ENCODE measurements around the gene KIF1B.
"Not testable (repeated sequence)": the region's sequence is repeated elsewhere in the genome, so short reads cannot be mapped to it uniquely, and the experiment has no call there.

The KIF1B gene

DNA sequence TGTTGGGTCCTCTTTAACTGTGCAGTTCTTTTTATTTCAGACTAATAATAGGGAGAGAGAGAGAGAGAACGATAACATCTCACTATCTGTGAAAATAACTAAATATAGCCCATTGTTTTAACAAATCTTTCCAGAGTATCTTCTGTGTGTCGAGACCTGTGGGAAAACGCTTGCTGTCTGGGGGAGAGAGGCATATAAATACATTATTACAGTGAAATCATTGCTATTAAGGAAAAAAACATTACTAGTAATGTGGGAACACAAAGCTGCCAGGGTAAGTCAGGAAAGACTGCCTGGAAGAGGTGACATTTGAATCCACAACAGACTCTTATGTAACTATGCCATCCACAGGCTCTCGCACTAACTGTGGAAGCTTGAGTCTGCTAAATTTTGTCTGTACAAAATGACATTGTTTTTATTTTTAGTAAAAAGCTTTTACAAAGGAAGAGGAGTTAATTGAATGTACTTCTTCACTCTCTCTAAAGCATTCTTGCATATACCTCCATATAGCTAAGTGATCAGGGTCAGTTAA is 128.7 kb downstream of the KIF1B start:
- H3K36me3 ChIP-seq (ENCODE audit: control insufficient read depth, insufficient read depth, low read length) = peaks cover 90% of the 10 kb centered on the region

DNA sequence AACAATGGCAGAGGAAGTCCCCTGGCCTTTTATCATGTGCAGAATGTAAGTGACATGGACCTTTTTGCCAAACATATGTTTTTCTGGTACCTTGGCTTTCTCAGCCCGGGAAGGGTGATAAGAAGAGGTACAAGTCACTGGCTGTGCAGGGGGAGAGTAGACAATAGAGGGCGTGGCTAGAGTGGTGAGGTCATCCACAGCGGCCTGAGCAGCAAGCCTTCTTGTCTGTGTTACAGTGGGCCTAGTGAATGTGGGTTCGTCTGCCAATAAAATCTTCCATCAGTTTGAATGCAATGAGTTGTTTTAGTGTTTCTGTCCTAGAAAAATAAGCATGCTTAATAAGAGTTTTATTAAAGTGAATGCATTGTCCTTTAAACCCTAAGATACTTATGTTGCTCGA is 129.4 kb downstream of the KIF1B start:
- Histone ChIP-seq H3K4me3 (ENCODE audit: low read depth, low read length) (no peak overlapping the region), H3K9me3 (ENCODE audit: control insufficient read depth, insufficient read depth, low read length) (no peaks in the 10 kb centered on the region), H3K27me3 (ENCODE audit: control insufficient read depth, insufficient read depth, low read length) (no peaks in the 10 kb centered on the region), H3K27ac (ENCODE audit: low read depth, low read length) (peak overlapping the region; percentile 60), H3K36me3 (ENCODE audit: control insufficient read depth, insufficient read depth, low read length) (peaks cover 89% of the 10 kb centered on the region), H3K9ac (ENCODE audit: low read depth, low read length) (no peak overlapping the region), H3K4me1 (ENCODE audit: control insufficient read depth, insufficient read depth, low read length) (peaks cover 9% of the 10 kb centered on the region)

More for the DNA sequence above, 128.7 kb downstream of the KIF1B start:
- no peaks in the 10 kb centered on the region for H3K27me3 ChIP-seq (ENCODE audit: control insufficient read depth, insufficient read depth, low read length)
- H3K27ac ChIP-seq (ENCODE audit: low read depth, low read length) = peak overlapping the region; percentile 60
- peaks cover 9% of the 10 kb centered on the region for H3K4me1 ChIP-seq (ENCODE audit: control insufficient read depth, insufficient read depth, low read length)
- no peak overlapping the region for H3K9ac ChIP-seq (ENCODE audit: low read depth, low read length)
- no peaks in the 10 kb centered on the region for H3K9me3 ChIP-seq (ENCODE audit: control insufficient read depth, insufficient read depth, low read length)
- H3K4me3 ChIP-seq (ENCODE audit: low read depth, low read length) = no peak overlapping the region

DNA sequence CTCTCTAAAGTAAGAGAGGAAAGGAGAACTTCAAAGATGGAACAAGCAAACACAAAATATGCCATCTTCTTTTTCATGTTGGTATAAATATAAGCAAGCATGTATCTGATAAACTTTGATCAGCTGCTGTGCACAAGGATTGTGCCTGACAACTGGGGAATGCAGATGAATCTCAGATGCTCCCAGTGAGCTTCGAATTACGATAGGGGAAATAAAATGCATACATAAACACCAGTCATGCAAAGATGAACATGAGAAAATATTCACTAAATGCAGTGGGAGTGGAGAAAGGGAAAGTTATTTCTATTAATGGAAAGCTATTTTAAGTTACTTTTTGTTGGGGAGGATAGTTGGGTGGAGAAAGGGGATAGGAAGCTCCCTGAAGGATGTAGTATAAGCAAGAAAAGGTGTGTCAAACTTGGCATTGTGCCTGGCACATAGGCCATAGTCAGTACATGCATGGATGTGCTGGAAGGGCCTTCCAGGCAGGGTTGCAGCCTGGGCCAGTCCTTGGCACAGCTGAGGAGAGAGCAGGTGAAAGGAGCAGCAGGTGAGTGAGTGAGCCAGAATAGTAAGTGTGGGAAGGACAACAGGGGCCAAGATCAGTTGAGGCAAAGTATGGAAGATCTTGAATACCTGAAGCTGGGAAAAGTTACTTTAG is 130.7 kb downstream of the KIF1B start:
- no peak overlapping the region for H3K9ac ChIP-seq (ENCODE audit: low read depth, low read length)
- peaks cover 87% of the 10 kb centered on the region for H3K36me3 ChIP-seq (ENCODE audit: control insufficient read depth, insufficient read depth, low read length)
- H3K27ac ChIP-seq (ENCODE audit: low read depth, low read length) = no peak overlapping the region
- no peaks in the 10 kb centered on the region for H3K27me3 ChIP-seq (ENCODE audit: control insufficient read depth, insufficient read depth, low read length)
- H3K4me1 ChIP-seq (ENCODE audit: control insufficient read depth, insufficient read depth, low read length) = peaks cover 9% of the 10 kb centered on the region
- no peak overlapping the region for H3K4me3 ChIP-seq (ENCODE audit: low read depth, low read length)
- no peaks in the 10 kb centered on the region for H3K9me3 ChIP-seq (ENCODE audit: control insufficient read depth, insufficient read depth, low read length)

DNA sequence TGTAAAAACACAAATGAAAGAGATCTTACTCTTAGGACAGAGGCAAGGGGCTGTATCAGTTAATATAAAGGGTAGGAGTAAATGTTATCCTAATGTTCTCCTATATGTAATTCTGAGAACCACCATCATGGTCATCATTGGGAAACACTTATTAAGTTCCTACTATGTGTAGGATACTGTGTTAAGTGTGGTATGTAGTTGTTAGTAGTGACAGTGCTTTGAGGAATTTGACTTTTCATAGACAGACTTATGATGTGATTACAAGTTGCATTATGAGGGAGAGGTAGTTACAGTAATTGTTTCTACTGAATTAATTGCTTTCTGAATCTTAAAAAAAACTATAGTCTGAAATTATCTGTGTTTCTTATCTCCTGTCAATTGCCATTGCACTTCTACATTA is 136.7 kb downstream of the KIF1B start:
- Histone ChIP-seq H3K27ac (ENCODE audit: low read depth, low read length) (peak overlapping the region; percentile 64), H3K27me3 (ENCODE audit: control insufficient read depth, insufficient read depth, low read length) (no peaks in the 10 kb centered on the region), H3K4me3 (ENCODE audit: low read depth, low read length) (no peak overlapping the region), H3K36me3 (ENCODE audit: control insufficient read depth, insufficient read depth, low read length) (peaks cover 62% of the 10 kb centered on the region), H3K9ac (ENCODE audit: low read depth, low read length) (no peak overlapping the region), H3K4me1 (ENCODE audit: control insufficient read depth, insufficient read depth, low read length) (peaks cover 21% of the 10 kb centered on the region), H3K9me3 (ENCODE audit: control insufficient read depth, insufficient read depth, low read length) (no peaks in the 10 kb centered on the region)

DNA sequence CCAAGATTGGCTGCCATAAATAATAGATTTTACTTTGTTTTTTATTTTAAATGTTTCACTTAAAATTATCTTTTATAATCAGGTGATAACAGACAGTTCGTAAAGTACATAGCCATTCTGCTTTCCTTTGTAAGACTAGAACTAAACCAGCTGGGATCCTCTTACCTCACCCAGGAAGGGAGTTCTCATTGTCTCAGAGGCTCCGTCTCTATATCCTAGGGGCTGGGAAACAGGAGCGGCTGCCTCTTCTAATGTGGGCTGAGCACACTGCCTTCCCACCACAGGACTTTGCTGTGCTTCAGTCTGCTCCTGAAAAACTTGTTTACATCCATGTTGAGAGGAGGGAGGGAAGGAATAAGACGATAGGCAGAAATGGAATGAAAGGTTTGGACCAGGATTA is 142.9 kb downstream of the KIF1B start:
- Histone ChIP-seq H3K27me3 (ENCODE audit: control insufficient read depth, insufficient read depth, low read length) (no peaks in the 10 kb centered on the region), H3K27ac (ENCODE audit: low read depth, low read length) (peak overlapping the region; percentile 89), H3K4me1 (ENCODE audit: control insufficient read depth, insufficient read depth, low read length) (peaks cover 19% of the 10 kb centered on the region), H3K4me3 (ENCODE audit: low read depth, low read length) (no peak overlapping the region), H3K36me3 (ENCODE audit: control insufficient read depth, insufficient read depth, low read length) (peaks cover 38% of the 10 kb centered on the region), H3K9me3 (ENCODE audit: control insufficient read depth, insufficient read depth, low read length) (no peaks in the 10 kb centered on the region), H3K9ac (ENCODE audit: low read depth, low read length) (0 out of 2 replicates have a peak overlapping the region, but pooled peaks have one; percentile 18)

DNA sequence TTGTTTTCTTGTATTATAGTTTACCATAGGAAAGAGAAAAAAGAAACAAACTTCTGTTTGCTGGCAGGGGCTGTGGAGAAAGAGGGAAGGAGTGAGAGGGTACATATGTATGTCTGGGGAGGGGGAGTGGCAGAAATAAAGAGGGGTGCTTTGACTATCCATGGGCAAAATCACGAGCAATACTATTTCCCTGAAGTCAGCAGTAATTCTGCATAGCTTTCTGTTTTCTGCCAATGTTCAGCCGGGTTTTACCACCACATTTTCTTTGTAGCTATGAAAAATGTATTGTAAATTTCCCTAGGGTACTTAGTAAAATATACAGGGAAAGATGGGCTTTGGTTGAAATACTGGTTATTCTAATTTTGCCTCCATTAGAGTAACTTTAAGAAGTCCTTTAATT is 143.3 kb downstream of the KIF1B start:
- Histone ChIP-seq H3K9me3 (ENCODE audit: control insufficient read depth, insufficient read depth, low read length) (no peaks in the 10 kb centered on the region), H3K27ac (ENCODE audit: low read depth, low read length) (peak overlapping the region; percentile 89), H3K27me3 (ENCODE audit: control insufficient read depth, insufficient read depth, low read length) (no peaks in the 10 kb centered on the region), H3K4me3 (ENCODE audit: low read depth, low read length) (no peak overlapping the region), H3K36me3 (ENCODE audit: control insufficient read depth, insufficient read depth, low read length) (peaks cover 34% of the 10 kb centered on the region), H3K4me1 (ENCODE audit: control insufficient read depth, insufficient read depth, low read length) (peaks cover 14% of the 10 kb centered on the region), H3K9ac (ENCODE audit: low read depth, low read length) (0 out of 2 replicates have a peak overlapping the region, but pooled peaks have one; percentile 18)

DNA sequence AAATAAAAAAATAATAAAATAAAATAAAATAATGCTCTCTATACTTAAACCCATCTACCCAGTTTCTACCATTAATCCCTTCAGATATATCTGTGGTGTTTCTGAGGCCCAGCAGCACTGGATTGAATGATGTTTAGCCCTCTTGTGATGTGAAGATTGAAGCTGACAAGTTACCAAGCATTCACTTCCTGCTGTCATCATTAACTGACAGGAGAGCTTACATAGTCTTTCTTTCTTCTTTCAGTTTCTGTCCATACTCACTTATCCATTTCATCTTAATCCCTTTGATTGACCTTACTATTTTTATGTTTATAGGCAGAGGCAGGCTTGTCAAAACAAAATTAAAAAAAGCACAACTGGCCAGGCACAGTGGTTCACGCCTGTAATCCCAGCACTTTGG is 149.7 kb downstream of the KIF1B start:
- H3K9me3 ChIP-seq (ENCODE audit: control insufficient read depth, insufficient read depth, low read length) = no peaks in the 10 kb centered on the region
- no peaks in the 10 kb centered on the region for H3K4me1 ChIP-seq (ENCODE audit: control insufficient read depth, insufficient read depth, low read length)
- no peak overlapping the region for H3K27ac ChIP-seq (ENCODE audit: low read depth, low read length)
- H3K4me3 ChIP-seq (ENCODE audit: low read depth, low read length) = no peak overlapping the region
- H3K36me3 ChIP-seq (ENCODE audit: control insufficient read depth, insufficient read depth, low read length) = peaks cover 40% of the 10 kb centered on the region
- no peaks in the 10 kb centered on the region for H3K27me3 ChIP-seq (ENCODE audit: control insufficient read depth, insufficient read depth, low read length)
- H3K9ac ChIP-seq (ENCODE audit: low read depth, low read length) = no peak overlapping the region

DNA sequence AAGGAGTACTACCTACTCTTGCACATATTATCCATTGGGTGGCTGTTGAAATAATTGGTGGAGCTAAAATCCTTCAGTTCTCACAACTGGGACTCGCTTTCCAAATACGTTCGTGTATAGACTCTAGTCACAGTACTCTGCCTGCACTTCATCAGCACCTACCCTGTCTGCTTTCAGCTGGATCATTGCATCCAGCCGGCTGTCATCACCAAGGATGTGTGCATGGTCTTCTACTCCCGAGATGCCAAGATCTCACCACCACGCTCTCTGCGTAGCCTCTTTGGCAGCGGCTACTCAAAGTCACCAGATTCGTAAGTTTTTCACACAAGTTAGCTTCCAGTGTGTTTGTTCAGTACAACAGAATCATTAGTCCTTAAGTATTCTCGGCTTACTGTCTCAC is 151.1 kb downstream of the KIF1B start:
- Histone ChIP-seq H3K4me1 (ENCODE audit: control insufficient read depth, insufficient read depth, low read length) (no peaks in the 10 kb centered on the region), H3K36me3 (ENCODE audit: control insufficient read depth, insufficient read depth, low read length) (peaks cover 53% of the 10 kb centered on the region), H3K9ac (ENCODE audit: low read depth, low read length) (no peak overlapping the region), H3K9me3 (ENCODE audit: control insufficient read depth, insufficient read depth, low read length) (no peaks in the 10 kb centered on the region), H3K27me3 (ENCODE audit: control insufficient read depth, insufficient read depth, low read length) (no peaks in the 10 kb centered on the region), H3K27ac (ENCODE audit: low read depth, low read length) (no peak overlapping the region), H3K4me3 (ENCODE audit: low read depth, low read length) (no peak overlapping the region)

DNA sequence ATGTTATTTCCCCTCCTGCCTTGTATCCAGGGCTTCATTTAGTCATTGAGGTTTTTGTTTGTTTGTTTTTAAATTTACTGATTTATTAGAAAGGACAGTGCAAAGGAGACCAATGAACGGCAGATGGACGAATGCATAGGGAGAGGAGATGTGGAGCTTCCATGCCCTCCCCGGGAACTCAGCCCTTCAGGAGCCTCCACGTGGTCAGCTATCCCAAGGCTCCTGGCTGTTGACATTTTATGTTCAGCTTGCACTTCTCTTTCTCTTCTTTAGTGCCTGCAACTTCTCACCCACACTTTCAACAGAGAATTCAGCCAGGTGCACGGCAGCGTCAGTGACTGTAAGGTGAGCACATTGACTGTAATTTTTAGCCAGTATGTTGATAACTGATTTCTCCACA is 157.8 kb downstream of the KIF1B start:
- Histone ChIP-seq H3K9ac (ENCODE audit: low read depth, low read length) (no peak overlapping the region), H3K4me3 (ENCODE audit: low read depth, low read length) (no peak overlapping the region), H3K36me3 (ENCODE audit: control insufficient read depth, insufficient read depth, low read length) (peaks cover 63% of the 10 kb centered on the region), H3K4me1 (ENCODE audit: control insufficient read depth, insufficient read depth, low read length) (no peaks in the 10 kb centered on the region), H3K27me3 (ENCODE audit: control insufficient read depth, insufficient read depth, low read length) (no peaks in the 10 kb centered on the region), H3K9me3 (ENCODE audit: control insufficient read depth, insufficient read depth, low read length) (no peaks in the 10 kb centered on the region), H3K27ac (ENCODE audit: low read depth, low read length) (no peak overlapping the region)

DNA sequence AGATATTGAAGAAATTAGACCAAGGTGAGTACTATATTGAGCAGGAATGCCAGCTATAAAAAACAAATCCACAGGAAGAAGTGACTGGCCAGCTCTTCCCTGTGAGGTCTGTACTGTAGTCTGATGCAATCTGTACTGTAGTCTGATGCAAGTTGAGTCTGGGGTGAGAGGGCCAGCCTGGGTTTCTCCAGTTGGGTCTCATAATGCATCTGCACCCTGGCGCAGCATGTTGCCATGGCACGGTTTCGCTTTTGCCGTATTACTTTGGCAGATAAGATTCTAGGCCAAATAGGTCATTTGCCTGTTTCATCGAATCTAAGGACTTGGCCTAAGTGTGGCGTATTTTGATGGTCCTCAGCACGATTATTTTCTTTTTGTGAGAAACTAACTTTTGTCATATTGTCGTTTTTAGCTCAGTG is 164.1 kb downstream of the KIF1B start:
- Histone ChIP-seq H3K27me3 (ENCODE audit: control insufficient read depth, insufficient read depth, low read length) (no peaks in the 10 kb centered on the region), H3K36me3 (ENCODE audit: control insufficient read depth, insufficient read depth, low read length) (peaks cover 74% of the 10 kb centered on the region), H3K4me1 (ENCODE audit: control insufficient read depth, insufficient read depth, low read length) (no peaks in the 10 kb centered on the region), H3K27ac (ENCODE audit: low read depth, low read length) (no peak overlapping the region), H3K9me3 (ENCODE audit: control insufficient read depth, insufficient read depth, low read length) (no peaks in the 10 kb centered on the region), H3K4me3 (ENCODE audit: low read depth, low read length) (no peak overlapping the region), H3K9ac (ENCODE audit: low read depth, low read length) (no peak overlapping the region)

DNA sequence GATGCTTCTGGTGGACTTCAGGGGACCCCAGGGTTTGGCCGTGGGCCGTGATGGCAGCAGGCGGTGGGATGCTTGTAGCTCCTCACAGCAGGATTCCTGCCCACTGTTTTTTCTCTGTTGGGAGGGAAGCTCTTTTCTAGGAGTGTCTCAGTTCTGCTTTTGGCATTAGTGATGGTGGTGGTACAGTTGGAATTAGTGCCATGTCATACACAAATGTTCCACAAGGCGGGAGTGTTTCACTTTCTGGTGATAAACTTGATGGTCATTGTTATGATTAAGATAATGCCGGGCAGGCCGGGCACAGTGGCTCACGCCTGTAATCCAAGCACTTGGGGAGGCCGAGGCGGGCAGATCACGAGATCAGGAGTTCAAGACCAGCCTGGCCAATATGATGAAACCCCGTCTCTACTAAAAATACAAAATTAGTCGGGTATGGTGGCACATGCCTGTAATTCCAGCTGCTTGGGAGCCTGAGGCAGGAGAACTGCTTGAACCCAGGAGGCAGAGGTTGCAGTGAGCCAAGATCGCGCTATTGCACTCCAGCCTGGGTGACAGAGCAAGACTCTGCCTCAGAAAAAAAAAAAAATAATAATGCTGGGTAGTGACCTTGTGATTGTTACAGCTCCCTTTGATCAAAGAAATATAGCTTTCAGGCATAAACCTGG is 167.1 kb downstream of the KIF1B start:
- H3K36me3 ChIP-seq (ENCODE audit: control insufficient read depth, insufficient read depth, low read length) = peaks cover 65% of the 10 kb centered on the region
- not testable (repeated sequence) for H3K27me3 ChIP-seq (ENCODE audit: control insufficient read depth, insufficient read depth, low read length); H3K9me3 ChIP-seq (ENCODE audit: control insufficient read depth, insufficient read depth, low read length); H3K27ac ChIP-seq (ENCODE audit: low read depth, low read length); H3K4me1 ChIP-seq (ENCODE audit: control insufficient read depth, insufficient read depth, low read length); H3K9ac ChIP-seq (ENCODE audit: low read depth, low read length); H3K4me3 ChIP-seq (ENCODE audit: low read depth, low read length)
